HPDE6-E6E7 (cell line): ENCODE data around the gene SERINC3.
"Not testable (repeated sequence)": the region's sequence is repeated elsewhere in the genome, so short reads cannot be mapped to it uniquely, and the experiment has no call there.

Source experiments
- DNase-seq: peaks from one replicate; pipeline ENCODE4 v3.0.0; 2011; ENCODE audit warnings: missing footprints; ENCODE audit errors: extremely low spot score

Gene SERINC3

GRCh38 chr20:44494266-44494665 is 27.6 kb downstream of the SERINC3 start:
- DNase-seq, result no peak

- no peak for DNase-seq
Measured at GRCh38 chr20:44491635-44492395, 30.1 kb downstream of the SERINC3 start.

GRCh38 chr20:44489931-44490330 is 31.9 kb downstream of the SERINC3 start:
- DNase-seq, result no peak

GRCh38 chr20:44489223-44489622 is 32.6 kb downstream of the SERINC3 start:
- DNase-seq, result no peak

GRCh38 chr20:44488551-44488950 is 33.3 kb downstream of the SERINC3 start:
- no peak for DNase-seq

GRCh38 chr20:44485830-44486198 is 36.1 kb downstream of the SERINC3 start:
- no peak for DNase-seq

GRCh38 chr20:44485078-44485829 is 36.6 kb downstream of the SERINC3 start:
- DNase-seq, result no peak

GRCh38 chr20:44483112-44483511 is 38.8 kb downstream of the SERINC3 start:
- no peak for DNase-seq

GRCh38 chr20:44481719-44482416 is 40.0 kb downstream of the SERINC3 start:
- no peak for DNase-seq

GRCh38 chr20:44480097-44480496 is 41.8 kb downstream of the SERINC3 start:
- no peak for DNase-seq

GRCh38 chr20:44479643-44480042 is 42.2 kb downstream of the SERINC3 start:
- no peak for DNase-seq

- DNase-seq, result no peak
Measured at GRCh38 chr20:44478206-44478605, 43.7 kb downstream of the SERINC3 start.

GRCh38 chr20:44477151-44477550 is 44.7 kb downstream of the SERINC3 start:
- no peak for DNase-seq

GRCh38 chr20:44475694-44476560 is 45.9 kb downstream of the SERINC3 start, which contains the start of gene TTPAL:
Gene TTPAL, plus strand, starts transcription at chr20:44475874. Its CDS starts 4,126 bp downstream, at chr20:44480000.
- peak; percentile 100 for DNase-seq

- DNase-seq, result no peak
Measured at GRCh38 chr20:44475372-44475693, 46.5 kb downstream of the SERINC3 start.

- not testable (repeated sequence) for DNase-seq
Measured at GRCh38 chr20:44472283-44472682, 49.6 kb downstream of the SERINC3 start.

- DNase-seq, result no peak
Measured at GRCh38 chr20:44471481-44471882, 50.4 kb downstream of the SERINC3 start.

GRCh38 chr20:44470327-44470726 is 51.5 kb downstream of the SERINC3 start:
- no peak for DNase-seq

- no peak for DNase-seq
Measured at GRCh38 chr20:44468044-44468782, 53.7 kb downstream of the SERINC3 start.

- DNase-seq, result no peak
Measured at GRCh38 chr20:44467289-44467883, 54.5 kb downstream of the SERINC3 start.
